H1 (cell line): ENCODE data around the gene PRRC2C. TPM values are rescaled to one million over a fixed set of nuclear protein-coding genes. Genes with fewer than 3 reads are reported as not detected.

Source experiments
- BACH1 ChIP-seq: IDR thresholded peaks from 2 replicates; pipeline ENCODE4 v1.6.1; 2012; ENCODE audit warnings: low read length, improper control_type of control experiment
- BCL11A ChIP-seq, 2 experiments: IDR thresholded peaks; one replicate each; pipeline ENCODE4 v1.6.1; 2011; ENCODE audit warnings: low read depth in 2 of 2, low read length in 2 of 2, mild to moderate bottlenecking in 2 of 2
- CHD7 ChIP-seq: fragments of 300-600 bp; sonication (generic); IDR thresholded peaks from 2 replicates; pipeline ENCODE4 v1.7.1; 2012; ENCODE audit warnings: low read length, moderate library complexity, mild to moderate bottlenecking, inconsistent platforms; ENCODE audit not compliant: insufficient replicate concordance
- POLR2A ChIP-seq, 2 experiments: IDR thresholded peaks; 1 replicate in 1 of 2; 2 replicates in 1 of 2; pipeline ENCODE4 v1.6.1; 2011; ENCODE audit warnings: low read depth in 2 of 2, low read length in 2 of 2, mild to moderate bottlenecking in 2 of 2; ENCODE audit errors: control extremely low read depth in 1 of 2
- SRF ChIP-seq: IDR thresholded peaks from 2 replicates; pipeline ENCODE4 v1.6.1; 2011; ENCODE audit warnings: mild to moderate bottlenecking, low read depth, low read length, moderate library complexity
- polyA plus RNA-seq, 7 experiments: library from polyadenylated mRNA; depleted of rRNA in 3 of 7; stranded (reverse) in 5 of 7; unstranded in 2 of 7; fragments of >200 nt in 5 of 7; fragments of 200-250 nt in 2 of 7; gene quantifications; 1 replicate in 5 of 7; 2 replicates in 1 of 7; 4 replicates in 1 of 7; pipeline versions ENCODE4 v1.2.1 to v1.2.3, GENCODE V29; 2011 to 2013; ENCODE audit warnings: missing spikeins in 2 of 7, mixed read lengths in 2 of 7
- total RNA-seq: library from RNA; stranded (reverse); fragmentation: NEBNext Ultra II Directional; extraction: Animal tissue kit (Norgen Biotek cat#: 25700); gene quantifications from 2 replicates; pipeline ENCODE4 v1.2.1, GENCODE V29; 2021

PRRC2C gene
- total and polyA plus RNA-seq, 2 of the 8 experiments (the other 6 are each of a cell fraction or from before 2014, with no cell fraction given), result 125 to 264 TPM

- TF ChIP-seq CHD7 (no peak), BCL11A (IDR thresholded peaks at IDR 0.05; ENCODE audit: low read depth in 2 of 2, low read length in 2 of 2) (no peak), BACH1 (no peak), POLR2A (IDR thresholded peaks at IDR 0.05; ENCODE audit: control extremely low read depth in 1 of 2, low read depth in 2 of 2, low read length in 2 of 2) (no peak), SRF (no peak)
- TF ChIP-seq, all 59 proteins: peak for 0
Observed at GRCh38 chr1:171468120-171468750, 17.1 kb upstream of the PRRC2C start (continued).
